ENCODE results near the gene CAMK1D.

- no peak for TF ChIP-seq GABPA (IDR thresholded peaks at IDR 0.05; ENCODE audit: borderline replicate concordance, insufficient read depth, low read length)
- no peak for TF ChIP-seq EZH2 (IDR thresholded peaks at IDR 0.05; ENCODE audit: low read depth, low read length, severe bottlenecking)
- TF ChIP-seq CHD1 (IDR thresholded peaks at IDR 0.05; ENCODE audit: low read depth, low read length), result no peak
- TF ChIP-seq SIN3A (conservative IDR thresholded peaks at IDR 0.05 in 1 of 2, IDR thresholded peaks at IDR 0.05 in 1 of 2; ENCODE audit: low read depth in 1 of 2, low read length in 2 of 2), result no peak
- no peak for TF ChIP-seq EP300 (IDR thresholded peaks at IDR 0.05; ENCODE audit: borderline replicate concordance in 1 of 2, low read depth in 2 of 2, low read length in 2 of 2)
- no peak for TF ChIP-seq CTCF (IDR thresholded peaks at IDR 0.05; ENCODE audit: control extremely low read depth in 1 of 3, insufficient read depth in 1 of 3, low read depth in 1 of 3, low read length in 3 of 3)
- TF ChIP-seq POLR2A (IDR thresholded peaks at IDR 0.05; ENCODE audit: control extremely low read depth in 1 of 2, low read depth in 2 of 2, low read length in 2 of 2), result no peak
- TF ChIP-seq HDAC2 (IDR thresholded peaks at IDR 0.05; ENCODE audit: borderline replicate concordance in 1 of 2, low read depth in 2 of 2, low read length in 2 of 2), result no peak
- no peak for TF ChIP-seq POLR2AphosphoS5 (IDR thresholded peaks at IDR 0.05; ENCODE audit: low read depth, low read length)
Observed at GRCh38 chr10:12509016-12509793, 159.9 kb downstream of the CAMK1D start.

Data from H1 (cell line).